Measurements from ENCODE around the gene MON1B.
"Not testable (repeated sequence)": the region's sequence is repeated elsewhere in the genome, so short reads cannot be mapped to it uniquely, and the experiment has no call there.

MON1B gene

DNA sequence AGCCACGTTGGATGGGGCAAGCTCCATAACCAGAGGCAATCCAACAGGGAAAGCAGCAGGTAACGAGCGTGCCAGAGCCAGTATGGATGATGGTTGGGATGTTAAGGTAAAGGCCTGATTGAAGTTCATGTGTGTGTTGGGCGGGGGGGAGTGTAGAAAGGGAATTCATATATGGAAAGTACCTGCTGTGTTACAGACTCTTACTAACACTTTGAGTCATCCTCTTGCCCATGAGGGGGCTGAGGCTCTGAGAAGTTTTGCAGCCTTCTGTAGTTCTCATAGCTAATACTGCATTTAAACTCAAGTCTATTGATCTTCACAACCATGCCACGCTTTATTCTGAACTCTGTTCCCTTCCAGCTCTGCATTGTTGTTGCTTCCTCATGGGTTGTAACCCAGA, 36.8 kb downstream of the MON1B start:
- no peak for DNase-seq (ENCODE audit: low read depth)
- no peak overlapping the region for H3K4me3 ChIP-seq (ENCODE audit: low read length)
- TF ChIP-seq, protein P1, sequence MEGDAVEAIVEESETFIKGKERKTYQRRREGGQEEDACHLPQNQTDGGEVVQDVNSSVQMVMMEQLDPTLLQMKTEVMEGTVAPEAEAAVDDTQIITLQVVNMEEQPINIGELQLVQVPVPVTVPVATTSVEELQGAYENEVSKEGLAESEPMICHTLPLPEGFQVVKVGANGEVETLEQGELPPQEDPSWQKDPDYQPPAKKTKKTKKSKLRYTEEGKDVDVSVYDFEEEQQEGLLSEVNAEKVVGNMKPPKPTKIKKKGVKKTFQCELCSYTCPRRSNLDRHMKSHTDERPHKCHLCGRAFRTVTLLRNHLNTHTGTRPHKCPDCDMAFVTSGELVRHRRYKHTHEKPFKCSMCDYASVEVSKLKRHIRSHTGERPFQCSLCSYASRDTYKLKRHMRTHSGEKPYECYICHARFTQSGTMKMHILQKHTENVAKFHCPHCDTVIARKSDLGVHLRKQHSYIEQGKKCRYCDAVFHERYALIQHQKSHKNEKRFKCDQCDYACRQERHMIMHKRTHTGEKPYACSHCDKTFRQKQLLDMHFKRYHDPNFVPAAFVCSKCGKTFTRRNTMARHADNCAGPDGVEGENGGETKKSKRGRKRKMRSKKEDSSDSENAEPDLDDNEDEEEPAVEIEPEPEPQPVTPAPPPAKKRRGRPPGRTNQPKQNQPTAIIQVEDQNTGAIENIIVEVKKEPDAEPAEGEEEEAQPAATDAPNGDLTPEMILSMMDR (conservative IDR thresholded peaks at IDR 0.05; ENCODE audit: low read length) = no peak

DNA sequence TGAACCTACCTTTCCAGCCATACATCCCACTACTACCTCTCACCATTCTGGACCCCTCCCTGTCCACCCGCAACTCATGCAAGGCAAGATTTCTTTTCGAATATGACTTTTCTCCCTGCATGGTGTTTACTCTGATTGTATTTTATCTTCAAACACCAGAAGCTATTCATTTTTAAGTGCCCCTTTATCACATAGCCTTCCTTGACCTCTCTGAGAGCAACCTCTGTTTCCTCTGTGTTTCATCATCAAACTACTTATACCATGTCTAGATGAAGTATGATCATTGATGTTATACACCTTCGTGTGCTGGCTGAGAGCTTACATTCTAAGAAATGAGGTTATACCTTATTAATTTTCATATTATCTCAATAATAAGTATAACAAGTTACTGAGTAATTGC, 40.1 kb downstream of the MON1B start:
- DNase-seq (ENCODE audit: low read depth) = no peak
- H3K4me3 ChIP-seq (ENCODE audit: low read length) = no peak overlapping the region
- TF ChIP-seq, protein P1 (conservative IDR thresholded peaks at IDR 0.05; ENCODE audit: low read length) = no peak

DNA sequence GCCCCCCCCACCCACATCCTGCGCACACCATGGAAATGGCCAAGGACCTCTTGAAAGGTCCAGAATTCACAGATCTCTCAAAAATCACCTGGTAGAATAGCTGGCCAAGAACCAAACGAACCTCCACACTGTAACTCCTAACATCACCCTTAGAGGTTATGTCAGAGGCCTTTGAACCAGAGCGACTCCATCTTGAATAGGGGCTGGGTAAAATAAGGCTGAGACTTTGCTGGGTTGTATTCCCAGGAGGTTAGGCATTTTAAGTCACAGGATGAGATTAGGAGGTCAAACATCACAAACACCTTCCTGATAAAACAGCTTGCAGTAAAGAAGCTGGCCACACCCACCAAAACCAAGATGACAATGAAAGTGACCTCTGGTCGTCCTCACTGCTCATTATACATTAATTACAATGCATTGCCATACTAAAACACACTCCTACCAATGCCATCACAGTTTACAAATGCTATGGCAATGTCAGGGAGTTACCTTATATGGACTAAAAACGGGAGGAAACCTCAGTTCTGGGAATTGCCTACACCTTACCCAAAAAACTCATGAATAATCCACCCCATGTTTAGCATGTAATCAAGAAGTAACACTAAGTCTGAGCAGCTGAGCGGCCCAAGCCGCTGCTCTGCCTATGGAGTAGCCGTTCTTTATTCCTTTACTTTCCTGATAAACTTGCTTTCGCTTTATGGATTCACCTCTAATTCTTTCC, 43.0 kb downstream of the MON1B start:
- TF ChIP-seq, protein P1 (conservative IDR thresholded peaks at IDR 0.05; ENCODE audit: low read length) = no peak
- DNase-seq (ENCODE audit: low read depth) = no peak

DNA sequence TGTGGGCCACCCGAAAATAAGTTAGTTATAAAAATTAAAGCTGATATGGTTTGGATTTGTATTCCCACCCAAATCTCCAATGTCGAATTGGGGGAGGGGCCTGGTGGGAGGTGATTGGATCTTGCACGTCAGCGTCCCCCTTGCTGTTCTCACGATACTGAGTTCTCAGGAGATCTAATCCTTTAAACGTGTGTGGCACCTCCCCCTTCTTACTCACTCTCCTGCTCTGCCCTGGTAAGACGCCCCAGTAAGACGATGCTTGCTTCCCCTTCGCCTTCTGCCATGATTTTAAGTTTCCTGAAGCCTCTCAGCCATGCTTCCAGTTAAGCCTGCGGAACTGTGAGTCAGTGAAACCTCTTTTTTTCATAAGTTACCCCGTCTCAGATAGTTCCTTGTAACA, 43.6 kb downstream of the MON1B start:
- H3K4me3 ChIP-seq (ENCODE audit: low read length) = no peak overlapping the region
- no peak for DNase-seq (ENCODE audit: low read depth)
- TF ChIP-seq, protein P1 (conservative IDR thresholded peaks at IDR 0.05; ENCODE audit: low read length) = no peak

More for the DNA sequence above, 43.0 kb downstream of the MON1B start:
- H3K4me3 ChIP-seq (ENCODE audit: low read length) = no peak overlapping the region

DNA sequence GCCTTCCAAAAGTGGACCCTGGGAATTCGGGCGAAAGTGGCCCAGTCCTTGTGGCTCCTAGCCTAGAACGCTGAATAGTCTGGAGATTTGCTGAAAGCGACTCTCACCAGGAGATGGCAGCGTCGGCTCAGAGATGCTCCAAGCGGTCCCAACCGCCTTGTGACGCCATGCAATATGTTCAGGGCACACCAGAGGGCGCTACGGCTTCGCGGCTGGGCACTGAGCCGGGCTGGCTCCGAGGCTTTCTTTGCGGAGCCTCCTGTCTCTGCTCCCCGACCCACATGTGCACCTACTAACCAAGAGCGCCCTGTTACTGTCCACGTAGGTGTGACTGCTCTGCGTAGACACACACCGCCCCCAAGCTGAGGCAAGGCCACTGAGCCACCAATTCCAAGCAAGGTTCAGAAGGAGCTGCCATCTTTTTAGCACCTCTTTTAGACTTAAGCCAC, 45.1 kb downstream of the MON1B start:
- peak; percentile 73 for DNase-seq (ENCODE audit: low read depth)
- peak overlapping the region; percentile 34 for H3K4me3 ChIP-seq (ENCODE audit: low read length)
- TF ChIP-seq, protein P1 (conservative IDR thresholded peaks at IDR 0.05; ENCODE audit: low read length) = peak; percentile 100

DNA sequence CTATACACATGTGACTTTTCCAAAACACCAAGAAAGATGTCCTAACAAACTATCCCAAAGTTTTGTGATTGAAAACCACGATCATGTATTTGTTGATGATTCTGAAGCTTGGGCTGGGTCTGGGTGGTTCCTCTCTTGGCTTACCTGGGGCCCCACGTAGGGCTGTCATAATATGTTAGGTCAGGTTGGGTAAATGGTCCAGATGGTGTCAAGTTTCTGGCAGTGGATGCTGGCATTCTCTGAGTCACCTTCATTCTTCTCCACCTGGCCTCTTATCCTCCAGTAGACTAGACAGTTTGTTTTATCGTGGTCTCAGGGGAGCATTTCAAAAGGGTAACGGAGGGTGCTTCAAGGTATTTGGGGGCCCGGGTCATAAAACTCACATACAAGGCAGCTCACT, 47.6 kb downstream of the MON1B start:
- H3K4me3 ChIP-seq (ENCODE audit: low read length) = no peak overlapping the region
- TF ChIP-seq, protein P1 (conservative IDR thresholded peaks at IDR 0.05; ENCODE audit: low read length) = no peak
- DNase-seq (ENCODE audit: low read depth) = no peak

DNA sequence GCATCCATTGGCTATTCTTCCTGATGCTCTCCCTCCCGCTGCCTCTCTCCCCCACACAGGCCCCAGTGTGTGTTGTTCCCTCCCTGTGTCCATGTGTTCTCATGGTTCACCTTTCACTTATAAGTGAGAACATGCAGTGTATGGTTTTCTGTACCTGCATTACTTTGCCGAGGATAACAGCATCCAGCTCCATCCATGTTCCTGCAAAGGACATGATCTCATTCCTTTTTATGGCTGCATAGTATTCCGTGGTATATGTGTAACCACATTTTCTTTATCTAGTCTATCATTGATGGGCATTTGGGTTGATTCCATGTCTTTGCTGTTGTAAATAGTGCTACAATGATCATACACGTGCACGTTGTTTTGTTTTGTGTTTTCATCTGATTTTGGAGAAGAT, 51.5 kb downstream of the MON1B start:
- H3K4me3 ChIP-seq (ENCODE audit: low read length); DNase-seq (ENCODE audit: low read depth): not testable (repeated sequence)

Measured in AG10803 (cell line).